ENCODE measurements around the gene ATP2B2. TPM values are rescaled to one million over a fixed set of nuclear protein-coding genes. Genes with fewer than 3 reads are reported as not detected.

Gene ATP2B2
- total RNA-seq, 1 donor from 2014 or later, result 0.13 TPM

DNA sequence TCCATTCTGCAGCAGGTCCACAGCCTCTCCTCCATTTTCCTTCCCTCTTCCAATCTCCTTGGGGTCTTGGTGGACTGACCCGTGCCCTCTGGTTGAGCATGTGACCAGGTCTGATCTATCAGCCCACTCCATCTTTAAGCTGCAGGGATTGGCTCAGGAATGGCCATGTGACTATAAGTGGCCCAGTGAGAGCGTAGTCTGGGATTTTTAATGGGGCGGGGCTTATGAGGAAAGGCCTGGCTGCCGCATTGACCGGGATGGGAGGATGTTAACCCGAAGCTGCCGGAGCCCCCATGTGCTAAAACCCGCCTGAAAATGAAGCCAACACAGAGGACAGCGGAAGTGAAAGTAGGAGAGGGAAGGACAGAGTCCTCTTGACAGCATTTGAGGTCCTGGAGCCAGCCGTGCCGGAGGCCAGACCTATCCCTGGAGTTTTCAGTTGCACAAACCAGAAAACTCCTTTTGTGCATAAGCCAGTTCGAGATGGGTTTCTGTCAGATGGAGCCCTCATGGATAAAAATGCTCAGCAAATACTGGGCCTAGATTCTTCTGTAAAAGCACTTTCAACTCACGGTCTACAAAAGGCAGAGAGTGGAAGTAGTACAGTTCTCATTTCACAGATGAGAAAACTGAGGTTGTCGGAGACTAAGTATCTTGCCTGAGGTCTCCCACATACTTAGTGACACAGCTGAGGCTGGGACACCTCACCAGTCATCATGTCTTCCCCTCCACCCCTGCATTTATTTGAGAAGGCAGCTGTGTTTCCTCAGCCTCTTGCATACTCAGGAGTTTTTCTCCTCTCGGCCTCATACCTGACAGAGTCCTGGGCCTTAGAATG is 61.9 kb downstream of the ATP2B2 start:
- Mint-ChIP-seq H3K27ac (ENCODE audit: unreplicated experiment) (no peak overlapping the region), H3K36me3 (ENCODE audit: unreplicated experiment) (no peaks in the 10 kb centered on the region), H3K27me3 (ENCODE audit: unreplicated experiment) (no peaks in the 10 kb centered on the region), H3K9me3 (ENCODE audit: unreplicated experiment) (no peaks in the 10 kb centered on the region), H3K4me3 (ENCODE audit: unreplicated experiment) (no peak overlapping the region), H3K4me1 (ENCODE audit: unreplicated experiment) (peaks cover 14% of the 10 kb centered on the region)
- TF ChIP-seq, protein P1, sequence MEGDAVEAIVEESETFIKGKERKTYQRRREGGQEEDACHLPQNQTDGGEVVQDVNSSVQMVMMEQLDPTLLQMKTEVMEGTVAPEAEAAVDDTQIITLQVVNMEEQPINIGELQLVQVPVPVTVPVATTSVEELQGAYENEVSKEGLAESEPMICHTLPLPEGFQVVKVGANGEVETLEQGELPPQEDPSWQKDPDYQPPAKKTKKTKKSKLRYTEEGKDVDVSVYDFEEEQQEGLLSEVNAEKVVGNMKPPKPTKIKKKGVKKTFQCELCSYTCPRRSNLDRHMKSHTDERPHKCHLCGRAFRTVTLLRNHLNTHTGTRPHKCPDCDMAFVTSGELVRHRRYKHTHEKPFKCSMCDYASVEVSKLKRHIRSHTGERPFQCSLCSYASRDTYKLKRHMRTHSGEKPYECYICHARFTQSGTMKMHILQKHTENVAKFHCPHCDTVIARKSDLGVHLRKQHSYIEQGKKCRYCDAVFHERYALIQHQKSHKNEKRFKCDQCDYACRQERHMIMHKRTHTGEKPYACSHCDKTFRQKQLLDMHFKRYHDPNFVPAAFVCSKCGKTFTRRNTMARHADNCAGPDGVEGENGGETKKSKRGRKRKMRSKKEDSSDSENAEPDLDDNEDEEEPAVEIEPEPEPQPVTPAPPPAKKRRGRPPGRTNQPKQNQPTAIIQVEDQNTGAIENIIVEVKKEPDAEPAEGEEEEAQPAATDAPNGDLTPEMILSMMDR (IDR thresholded peaks at IDR 0.05), result no peak
- no peak for DNase-seq (ENCODE audit: extremely low spot score, unreplicated experiment)

DNA sequence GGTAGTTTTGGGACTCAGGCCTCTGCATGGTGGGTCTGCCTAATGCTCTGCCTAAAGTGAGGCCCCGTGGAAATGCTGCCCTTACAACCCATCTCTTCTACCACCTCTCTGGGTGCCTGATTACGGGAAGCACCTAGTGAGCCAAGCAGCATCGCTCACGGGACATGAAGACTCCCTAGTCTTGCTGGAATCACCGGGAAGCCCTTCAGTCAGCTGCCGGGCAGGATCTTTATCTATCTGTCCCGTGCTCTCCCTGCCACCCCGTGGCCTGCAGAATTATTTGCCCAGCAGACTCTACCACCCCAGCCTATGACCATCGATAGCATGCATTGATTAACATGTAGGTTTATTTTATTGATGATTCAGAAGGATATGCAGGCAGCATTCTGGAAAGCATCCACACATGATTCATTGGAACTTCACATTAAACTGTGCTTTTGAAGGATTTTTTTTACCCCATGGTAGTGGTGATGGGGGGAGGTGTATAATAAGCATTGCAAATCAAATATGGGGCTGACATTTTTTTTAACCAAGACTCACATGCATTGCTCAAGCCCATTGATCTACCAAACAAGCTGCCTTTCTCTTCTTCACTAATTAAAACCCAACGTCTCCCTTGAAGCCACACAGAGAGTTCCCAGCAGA is 63.1 kb downstream of the ATP2B2 start:
- H3K4me1 Mint-ChIP-seq (ENCODE audit: unreplicated experiment), result peaks cover 26% of the 10 kb centered on the region
- H3K4me3 Mint-ChIP-seq (ENCODE audit: unreplicated experiment), result no peak overlapping the region
- no peak for DNase-seq (ENCODE audit: extremely low spot score, unreplicated experiment)
- no peaks in the 10 kb centered on the region for H3K9me3 Mint-ChIP-seq (ENCODE audit: unreplicated experiment)
- TF ChIP-seq, protein P1 (IDR thresholded peaks at IDR 0.05), result no peak
- no peaks in the 10 kb centered on the region for H3K36me3 Mint-ChIP-seq (ENCODE audit: unreplicated experiment)
- H3K27me3 Mint-ChIP-seq (ENCODE audit: unreplicated experiment), result no peaks in the 10 kb centered on the region
- no peak overlapping the region for H3K27ac Mint-ChIP-seq (ENCODE audit: unreplicated experiment)

DNA sequence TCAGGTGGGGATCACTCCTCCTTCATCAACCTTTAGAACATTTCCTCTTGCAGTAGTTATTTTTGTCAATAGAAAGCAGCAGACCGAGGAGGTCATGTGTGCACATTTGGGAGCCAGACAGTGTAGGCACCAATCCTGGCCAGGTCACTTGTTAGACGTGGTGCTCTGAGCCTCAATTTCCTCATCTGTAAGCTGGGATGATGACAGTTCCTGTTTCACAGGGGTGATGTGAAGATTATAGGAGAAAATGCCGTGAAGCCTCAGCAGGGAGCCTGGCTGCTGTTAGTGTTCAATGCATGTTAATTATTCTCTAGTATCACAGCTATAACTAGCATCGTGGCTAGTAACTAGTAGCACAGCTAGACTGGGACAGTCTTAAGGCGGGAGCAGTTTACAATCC is 64.7 kb downstream of the ATP2B2 start:
- H3K27ac Mint-ChIP-seq (ENCODE audit: unreplicated experiment), result no peak overlapping the region
- TF ChIP-seq, protein P1 (IDR thresholded peaks at IDR 0.05), result no peak
- no peaks in the 10 kb centered on the region for H3K36me3 Mint-ChIP-seq (ENCODE audit: unreplicated experiment)
- no peaks in the 10 kb centered on the region for H3K27me3 Mint-ChIP-seq (ENCODE audit: unreplicated experiment)
- H3K4me1 Mint-ChIP-seq (ENCODE audit: unreplicated experiment), result peaks cover 34% of the 10 kb centered on the region
- H3K9me3 Mint-ChIP-seq (ENCODE audit: unreplicated experiment), result no peaks in the 10 kb centered on the region
- no peak overlapping the region for H3K4me3 Mint-ChIP-seq (ENCODE audit: unreplicated experiment)
- no peak for DNase-seq (ENCODE audit: extremely low spot score, unreplicated experiment)

DNA sequence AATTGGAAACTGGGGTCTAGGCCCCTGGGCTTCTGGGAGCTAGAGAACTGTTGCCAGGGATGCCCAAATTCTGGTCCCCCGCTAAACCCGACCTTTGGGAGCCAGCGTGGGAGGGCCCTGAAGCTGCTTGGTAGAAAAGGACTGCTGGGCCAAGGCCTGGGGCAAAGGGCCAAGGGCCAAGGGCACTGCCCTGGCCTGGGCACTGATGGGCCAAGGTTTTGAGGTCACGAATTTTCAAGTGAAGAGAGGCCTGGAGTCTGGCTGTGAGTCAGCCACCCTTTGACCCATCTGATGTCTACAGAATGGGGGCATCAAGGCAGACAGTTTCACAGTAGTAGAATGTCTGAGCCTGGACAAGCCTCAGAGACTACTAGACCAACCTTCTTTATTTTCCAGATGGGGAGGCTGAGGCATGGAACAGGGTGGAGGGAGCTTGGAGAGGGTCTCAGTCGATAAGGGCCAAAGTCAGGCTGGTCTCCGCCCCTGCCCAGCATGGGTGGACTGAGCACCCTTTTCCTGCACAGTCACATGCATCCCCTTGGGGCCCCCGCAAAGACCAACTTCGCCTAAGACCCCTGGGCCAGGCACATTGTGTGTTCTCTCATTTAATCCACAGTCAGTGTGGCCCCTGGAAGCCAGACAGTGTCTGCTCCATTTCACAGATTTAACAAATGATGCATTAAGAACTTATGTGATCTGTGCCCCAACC is 66.3 kb downstream of the ATP2B2 start:
- DNase-seq (ENCODE audit: extremely low spot score, unreplicated experiment), result no peak

More for the DNA sequence above, 66.3 kb downstream of the ATP2B2 start:
- H3K36me3 Mint-ChIP-seq (ENCODE audit: unreplicated experiment), result no peaks in the 10 kb centered on the region
- H3K9me3 Mint-ChIP-seq (ENCODE audit: unreplicated experiment), result no peaks in the 10 kb centered on the region
- peak overlapping the region; percentile 88 for H3K27ac Mint-ChIP-seq (ENCODE audit: unreplicated experiment)
- TF ChIP-seq, protein P1 (IDR thresholded peaks at IDR 0.05), result no peak
- no peaks in the 10 kb centered on the region for H3K27me3 Mint-ChIP-seq (ENCODE audit: unreplicated experiment)
- H3K4me3 Mint-ChIP-seq (ENCODE audit: unreplicated experiment), result no peak overlapping the region
- peaks cover 27% of the 10 kb centered on the region for H3K4me1 Mint-ChIP-seq (ENCODE audit: unreplicated experiment)
